OCI-M1 (cell line): ENCODE results near the gene CCDC190.
"Not testable (repeated sequence)": the region's sequence is repeated elsewhere in the genome, so short reads cannot be mapped to it uniquely, and the experiment has no call there.

Experiments
- DNase-seq: peaks from one replicate; lab custom pipeline; 2025; lab: John Stamatoyannopoulos, UW

Gene CCDC190

DNA sequence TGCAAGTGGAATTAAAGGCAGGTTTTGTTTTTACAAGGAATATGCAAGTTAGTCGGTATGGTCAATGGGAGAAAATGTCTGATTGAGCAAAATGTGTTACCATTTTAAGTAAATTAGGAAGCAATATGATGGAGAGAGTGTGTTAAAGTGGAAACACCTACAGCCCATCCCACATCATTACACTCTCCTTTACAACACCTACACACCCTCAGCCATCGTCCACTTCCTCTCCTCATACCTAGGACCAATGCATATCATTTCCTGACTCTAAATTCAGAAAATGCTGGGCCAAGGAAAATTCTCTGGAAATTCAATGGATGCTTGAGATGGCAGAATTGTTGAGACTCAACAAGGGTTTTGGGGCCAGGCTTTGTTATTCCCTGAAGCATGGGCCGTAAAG is 16.4 kb upstream of the CCDC190 start:
- no peak for DNase-seq

DNA sequence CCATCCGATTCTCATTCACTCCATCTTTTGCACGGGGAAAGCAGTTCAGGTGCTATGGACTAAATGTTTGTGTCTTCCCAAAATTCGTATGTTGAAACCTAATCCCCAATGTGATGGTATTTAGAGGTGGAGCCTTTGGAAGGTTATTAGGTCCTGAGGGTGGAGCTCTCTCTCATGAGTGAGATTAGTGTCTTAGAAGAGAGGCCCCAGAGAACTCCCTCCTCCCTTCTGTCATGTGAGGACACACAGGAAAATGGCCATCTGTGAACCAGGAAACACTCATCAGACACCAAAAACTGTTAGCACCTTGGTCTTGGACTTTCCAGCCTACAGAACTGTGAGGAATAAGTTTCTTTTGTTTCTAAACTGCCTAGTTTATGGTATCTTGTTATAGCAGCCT is 15.8 kb upstream of the CCDC190 start:
- DNase-seq = no peak

DNA sequence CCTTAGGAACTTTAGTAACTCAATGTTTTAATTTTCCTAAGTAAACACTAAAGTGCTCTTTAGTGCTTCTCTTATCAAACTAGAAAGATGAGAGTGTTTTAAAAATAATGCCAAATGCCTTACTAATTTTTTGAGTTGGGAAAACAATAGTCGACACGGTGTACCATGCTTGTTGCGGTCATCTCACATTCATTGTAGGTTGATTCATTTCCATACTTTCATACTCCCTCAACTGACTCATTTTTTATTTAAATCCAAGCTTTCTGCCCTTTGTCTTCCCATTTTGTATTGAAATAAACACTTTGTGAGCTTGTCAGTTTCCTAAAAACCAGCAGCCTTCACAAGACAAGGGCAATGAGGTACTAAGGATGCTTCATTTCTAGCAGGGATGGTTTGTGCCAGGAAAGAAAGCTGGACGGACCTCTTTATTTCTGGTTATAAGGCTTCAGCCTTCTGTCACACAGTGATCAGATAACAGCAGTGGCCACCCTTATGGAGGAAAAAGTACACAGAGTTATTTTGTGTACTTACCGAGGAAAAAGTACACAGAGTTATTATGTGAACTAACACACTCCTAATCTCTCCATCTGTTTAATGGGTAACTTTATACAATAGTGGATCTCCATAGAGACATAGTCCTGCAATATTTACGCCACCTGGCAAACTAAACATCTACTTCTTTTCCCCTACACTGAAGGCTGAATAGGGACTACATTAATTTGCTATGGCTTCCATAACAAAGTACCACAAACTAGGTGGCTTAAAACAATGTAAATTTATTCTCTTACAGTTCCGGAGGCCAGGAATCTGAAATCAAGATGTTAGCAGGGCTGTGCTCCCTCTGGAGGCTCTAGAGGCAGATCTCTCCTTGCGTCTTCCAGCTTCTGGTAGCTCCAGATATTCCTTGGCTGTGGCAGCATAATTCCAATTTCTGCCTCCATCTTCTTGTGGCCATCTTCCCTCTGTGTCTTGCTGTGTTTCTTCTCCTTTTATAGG is 13.0 kb upstream of the CCDC190 start:
- no peak for DNase-seq

DNA sequence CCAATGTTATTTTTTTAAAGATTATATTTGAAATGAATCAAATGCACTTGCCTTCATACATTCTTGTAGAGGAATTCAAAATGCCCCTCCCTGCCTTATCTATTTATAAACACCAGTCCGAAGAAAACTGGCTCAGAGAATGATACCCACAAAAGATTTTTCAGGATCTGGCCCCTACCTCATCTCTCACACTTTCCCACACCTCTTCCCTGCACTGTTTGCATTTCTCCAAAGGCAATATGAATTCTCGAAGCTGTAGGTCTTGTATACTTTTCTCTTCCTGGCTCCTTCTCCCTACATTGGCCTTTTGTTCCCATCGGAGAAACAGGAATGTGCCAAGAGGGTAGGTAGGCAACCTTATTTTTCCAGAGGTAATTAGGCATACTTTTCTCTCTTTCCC is 12.0 kb upstream of the CCDC190 start:
- no peak for DNase-seq

DNA sequence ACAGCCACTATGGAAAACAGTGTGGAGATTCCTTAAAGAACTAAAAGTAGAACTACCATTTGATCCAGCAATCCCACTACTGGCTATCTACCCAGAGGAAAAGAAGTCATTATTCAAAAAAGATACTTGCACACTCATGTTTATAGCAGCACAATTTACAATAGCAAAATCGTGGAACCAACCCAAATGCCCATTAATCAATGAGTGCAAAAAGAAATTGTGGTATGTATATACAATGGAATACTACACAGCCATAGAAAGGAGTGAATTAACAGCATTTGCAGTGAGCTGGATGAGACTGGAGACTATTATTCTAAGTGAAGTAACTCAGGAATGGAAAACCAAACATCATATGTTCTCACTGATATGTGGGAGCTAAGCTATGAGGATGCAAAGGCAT is 10.4 kb upstream of the CCDC190 start:
- not testable (repeated sequence) for DNase-seq

DNA sequence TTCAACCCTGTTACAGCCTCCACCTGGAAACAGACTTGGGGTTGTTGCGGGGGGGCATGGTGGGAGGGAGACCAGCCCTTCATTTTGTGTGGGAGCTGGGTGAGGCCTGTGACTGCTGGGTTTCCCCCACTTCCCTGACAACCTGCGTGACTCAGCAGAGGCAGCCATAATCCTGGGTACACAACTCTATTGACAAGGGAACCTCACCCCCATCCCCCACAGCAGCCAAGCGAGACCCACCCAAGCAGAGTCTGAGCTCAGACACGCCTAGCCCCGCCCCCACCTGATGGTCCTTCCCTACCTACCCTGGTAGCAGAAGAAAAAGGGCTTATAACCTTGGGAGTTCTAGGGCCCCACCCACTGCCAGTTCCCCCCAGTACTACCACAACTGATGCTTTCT is 8.0 kb upstream of the CCDC190 start:
- no peak for DNase-seq

DNA sequence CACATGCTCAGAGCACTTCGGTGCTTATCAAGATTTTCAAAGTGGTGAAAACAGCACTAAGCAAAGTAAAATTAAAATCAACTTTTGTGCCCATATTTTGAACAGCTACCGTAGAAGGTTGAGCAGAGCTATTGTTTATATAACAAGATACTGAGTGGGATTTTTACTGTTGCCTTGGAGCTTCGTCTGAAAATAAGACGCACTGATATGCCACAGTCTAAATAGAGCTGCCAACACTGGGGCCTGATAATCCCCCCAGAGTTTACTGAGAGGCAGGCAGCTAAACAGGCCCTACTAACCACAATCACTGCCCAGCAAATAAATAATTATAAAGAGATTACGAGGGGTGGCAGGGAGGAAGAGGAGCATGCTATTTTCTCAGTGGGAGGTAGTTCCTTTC is 650 bp upstream of the CCDC190 start:
- DNase-seq = no peak

DNA sequence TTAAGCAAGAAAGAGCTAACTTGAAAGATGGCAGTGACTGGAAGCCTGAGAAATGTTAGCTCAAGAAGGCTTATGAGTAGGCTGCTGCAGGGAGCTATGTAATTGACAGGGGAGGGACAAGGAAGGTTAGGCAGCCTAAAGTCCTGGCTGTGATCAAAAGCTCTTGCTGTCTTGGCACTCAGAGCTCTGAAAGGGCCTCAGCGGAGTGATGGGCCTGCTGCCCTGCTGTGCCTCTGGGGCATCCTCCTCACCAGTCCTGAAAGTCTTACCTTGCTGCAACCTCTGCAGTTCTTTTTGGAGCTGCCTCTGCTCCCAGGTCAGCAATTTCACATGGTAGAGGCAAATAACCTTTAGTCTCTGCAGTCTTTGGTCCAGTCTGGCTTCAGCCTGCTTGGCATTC is 1.8 kb downstream of the CCDC190 start:
- DNase-seq = no peak

DNA sequence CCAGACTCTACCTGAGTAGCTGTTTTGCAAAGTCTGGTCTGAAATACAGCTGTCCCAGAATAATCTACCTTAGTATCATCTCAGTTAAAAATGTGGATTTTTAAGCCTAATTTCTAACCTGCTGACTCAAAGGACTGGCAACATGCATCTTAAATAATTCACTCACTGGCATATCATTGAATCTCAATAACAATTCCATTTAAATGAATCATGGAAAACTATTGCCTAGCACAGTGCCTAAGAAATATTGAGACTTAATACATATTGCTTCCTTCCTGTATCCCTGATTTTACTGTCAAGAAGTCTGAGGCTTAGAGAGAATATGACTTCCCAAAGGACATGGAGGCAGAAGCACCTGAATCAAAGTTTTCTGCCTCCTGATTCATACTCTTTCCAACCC is 3.1 kb downstream of the CCDC190 start:
- DNase-seq = no peak

DNA sequence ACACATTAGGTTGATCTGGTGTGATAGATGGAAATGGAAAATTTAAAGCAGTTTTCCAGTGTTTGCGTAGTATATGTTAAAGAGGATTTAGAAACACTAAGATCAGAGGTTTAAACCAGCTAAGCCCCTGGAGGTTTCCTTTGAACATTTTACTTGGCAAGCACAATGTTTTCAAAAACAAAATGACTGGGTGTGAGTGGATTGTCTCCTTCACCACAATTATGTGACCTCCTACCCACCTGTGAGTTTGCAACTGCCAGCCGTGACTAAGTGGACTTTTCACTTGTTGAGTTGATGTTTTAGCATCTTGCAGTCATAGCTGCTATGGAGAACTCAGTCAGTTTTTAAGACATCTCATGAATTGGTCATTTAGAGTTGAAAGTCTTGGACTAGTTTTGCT is 4.7 kb downstream of the CCDC190 start:
- no peak for DNase-seq

DNA sequence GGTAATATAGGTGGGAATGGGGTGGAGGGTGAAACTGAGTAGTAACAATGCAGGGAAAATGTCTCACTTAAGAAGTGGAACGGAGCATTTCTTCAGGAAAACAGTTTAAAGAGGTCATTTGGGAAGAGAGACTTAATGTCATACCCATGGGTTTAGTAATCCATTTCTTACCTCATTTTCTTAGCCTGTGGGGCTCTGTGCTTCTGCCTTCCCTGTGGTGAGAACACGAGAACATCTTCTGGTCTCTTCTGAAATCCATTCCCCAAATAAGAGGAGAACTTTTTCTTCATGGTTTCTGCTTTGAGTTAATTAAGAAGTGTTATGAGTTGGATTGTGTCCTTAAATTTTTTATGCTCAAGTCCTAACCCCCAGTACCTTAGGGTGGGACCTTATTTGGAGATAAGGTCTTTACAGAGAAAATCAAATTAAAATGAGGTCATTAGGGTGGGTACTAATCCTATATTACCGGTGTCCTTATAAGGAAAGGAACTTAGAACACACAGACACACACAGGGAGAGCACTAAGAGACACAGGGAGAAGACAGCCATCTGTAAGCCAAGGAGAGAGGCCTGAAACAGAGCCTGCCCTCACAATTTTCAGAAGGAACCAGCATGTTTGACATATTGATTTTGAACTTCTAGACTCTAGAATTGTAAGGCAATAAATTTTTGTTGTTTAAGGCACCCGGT is 5.4 kb downstream of the CCDC190 start:
- DNase-seq = no peak

DNA sequence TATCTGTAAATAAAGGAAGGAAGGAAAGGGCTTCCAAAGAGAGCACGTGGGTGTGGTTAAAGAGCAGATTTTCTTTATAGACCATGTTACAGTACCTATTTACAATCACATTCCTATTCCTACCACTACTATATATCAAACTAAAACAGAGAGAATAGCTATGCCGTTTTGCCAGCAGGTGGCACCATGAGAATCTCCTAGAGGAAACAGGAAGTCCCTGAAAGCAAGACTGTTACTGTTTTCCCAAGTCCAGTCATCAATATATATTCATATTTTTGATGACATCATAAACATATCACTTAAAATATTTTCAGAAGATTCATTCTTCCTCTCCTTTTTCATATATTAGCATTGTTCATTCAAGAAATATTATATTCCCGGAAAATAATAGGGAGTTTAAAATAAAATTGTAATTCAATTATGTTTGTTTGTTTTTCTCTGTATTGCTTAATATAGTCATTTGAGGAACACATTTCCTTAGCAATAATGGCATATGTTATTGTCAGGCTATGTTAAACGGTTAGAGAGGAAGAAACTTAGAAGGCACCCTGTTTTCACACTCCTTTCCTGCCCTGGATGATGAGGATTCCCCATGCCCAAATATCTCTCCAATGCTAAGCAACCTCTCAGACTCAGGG is 6.6 kb downstream of the CCDC190 start:
- peak; percentile 89 for DNase-seq

DNA sequence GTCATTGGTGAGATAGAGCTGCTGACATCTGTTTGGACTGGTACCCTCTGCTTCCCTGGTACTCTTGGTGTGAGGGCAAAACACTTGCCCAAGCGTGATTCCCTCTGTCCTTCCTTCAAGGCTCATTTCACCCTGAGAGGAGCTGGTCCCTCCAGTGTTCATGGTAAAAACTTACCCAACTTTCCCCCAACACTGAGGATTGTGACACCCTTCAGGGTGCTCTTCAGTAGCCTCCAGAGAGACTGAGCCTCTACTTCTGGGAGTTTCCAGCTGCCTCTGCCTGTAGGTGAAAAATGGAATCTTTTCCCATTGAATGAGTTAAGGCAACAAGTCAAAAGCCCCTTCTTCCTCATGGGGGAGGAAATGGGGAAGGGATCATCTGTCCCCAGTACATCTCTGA is 9.6 kb downstream of the CCDC190 start:
- no peak for DNase-seq

DNA sequence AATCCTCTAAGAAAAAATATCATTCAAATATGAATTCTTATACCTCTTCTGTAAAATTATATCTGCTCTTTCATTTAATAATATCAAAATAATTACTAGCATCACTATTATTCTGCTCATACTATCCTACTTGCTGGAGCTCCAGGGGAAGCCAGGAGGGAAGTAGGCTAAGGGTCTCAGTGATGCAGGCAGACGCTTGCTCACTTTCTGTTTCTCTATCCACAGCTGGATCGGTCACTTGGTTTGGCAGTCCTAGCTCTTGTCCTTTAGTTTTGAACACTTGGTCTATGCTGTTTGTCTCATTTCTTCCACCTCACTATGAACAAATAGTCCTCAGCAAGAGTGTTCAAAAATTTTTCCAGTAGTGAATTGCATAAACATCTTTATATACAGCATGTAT is 11.3 kb downstream of the CCDC190 start:
- no peak for DNase-seq

DNA sequence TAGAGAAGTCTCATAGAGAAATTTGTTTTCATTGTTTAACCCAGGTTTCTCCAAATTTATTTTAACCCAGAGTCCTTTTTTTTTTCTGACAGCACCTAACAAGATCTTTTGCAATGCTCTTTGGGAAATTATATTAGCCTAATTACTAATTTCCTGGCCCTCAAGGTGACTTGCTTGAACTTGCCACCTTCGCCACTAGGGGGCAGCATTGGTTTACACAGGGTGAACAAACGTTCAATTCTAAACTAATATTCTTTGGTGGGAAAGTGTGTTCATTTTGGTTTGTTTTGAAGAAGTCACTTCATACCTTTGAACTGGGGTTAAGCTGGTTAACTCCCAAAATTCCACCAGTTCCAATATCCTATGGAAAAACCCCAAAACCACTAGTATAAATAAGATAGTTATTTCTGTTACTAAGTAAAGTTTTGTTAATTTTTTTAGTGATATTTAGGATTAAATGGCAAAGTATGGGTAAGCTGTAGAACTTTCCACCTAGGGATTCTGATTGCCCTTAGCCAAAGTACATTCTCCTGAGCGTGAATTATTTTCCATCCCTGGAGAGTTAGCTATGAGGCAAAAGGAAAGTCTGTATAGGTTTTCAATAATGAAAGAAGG is 13.0 kb downstream of the CCDC190 start:
- peak; percentile 88 for DNase-seq

DNA sequence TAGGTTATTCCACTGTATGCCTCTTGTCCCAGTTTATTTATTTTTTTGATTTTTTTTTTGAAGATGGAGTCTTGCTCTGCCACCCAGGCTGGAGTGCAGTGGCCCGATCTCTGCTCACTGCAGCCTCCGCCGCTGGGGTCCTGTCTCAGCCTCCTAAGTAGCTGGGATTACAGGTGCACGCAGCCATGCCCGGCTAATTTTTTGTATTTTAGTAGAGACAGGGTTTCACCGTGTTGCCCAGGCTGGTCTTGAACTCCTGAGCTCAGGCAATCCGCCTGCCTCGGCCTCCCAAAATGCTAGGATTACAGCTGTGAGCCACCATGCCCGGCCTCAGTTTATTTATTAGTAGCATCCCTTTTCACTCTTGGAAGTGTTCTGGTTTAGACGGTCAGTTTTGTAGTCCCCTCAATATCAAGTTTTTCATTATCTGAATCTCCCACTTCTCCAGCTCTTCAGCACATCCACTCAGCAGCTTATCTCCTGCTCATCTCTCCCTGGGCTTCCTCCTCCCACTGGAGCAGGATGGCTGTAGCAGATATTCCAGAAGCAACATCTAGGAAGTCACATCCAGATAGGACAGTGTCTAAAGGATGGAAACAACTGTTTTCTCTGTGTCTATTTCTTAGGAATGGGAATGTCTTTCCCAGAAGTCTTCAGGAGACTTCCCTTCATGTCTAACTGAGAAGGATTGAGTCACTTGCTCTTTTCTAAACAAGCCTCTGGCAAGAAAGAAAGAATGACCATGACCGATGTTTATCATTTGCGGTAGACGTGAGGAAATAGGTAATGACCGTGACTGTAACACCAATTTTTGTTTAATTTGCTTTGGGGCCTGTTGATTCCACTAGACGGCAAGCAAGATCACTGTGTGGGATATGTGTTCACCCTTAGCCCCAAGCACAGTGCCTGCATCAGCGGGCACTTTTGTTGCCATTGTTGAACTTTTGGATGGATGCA is 14.4 kb downstream of the CCDC190 start:
- no peak for DNase-seq

DNA sequence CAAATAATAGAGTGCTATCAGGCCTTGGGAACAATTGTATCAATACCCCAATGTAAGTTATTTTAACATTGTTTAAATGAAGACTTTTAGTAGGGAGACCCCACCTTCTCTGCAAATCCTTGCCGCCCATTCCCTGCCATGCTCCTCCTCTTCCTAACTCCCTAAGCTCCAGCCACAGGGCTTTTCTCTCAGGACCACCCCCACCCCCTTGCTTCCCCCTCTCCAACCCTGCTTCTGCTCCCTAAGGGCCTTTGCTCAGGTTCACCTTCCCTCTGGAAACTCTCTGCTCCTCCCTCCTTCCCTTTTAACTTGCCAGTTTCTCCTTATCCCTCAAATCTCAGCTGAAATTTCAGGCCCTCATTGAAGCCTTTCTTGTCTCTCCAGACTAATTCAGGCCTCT is 16.8 kb downstream of the CCDC190 start:
- DNase-seq = no peak

DNA sequence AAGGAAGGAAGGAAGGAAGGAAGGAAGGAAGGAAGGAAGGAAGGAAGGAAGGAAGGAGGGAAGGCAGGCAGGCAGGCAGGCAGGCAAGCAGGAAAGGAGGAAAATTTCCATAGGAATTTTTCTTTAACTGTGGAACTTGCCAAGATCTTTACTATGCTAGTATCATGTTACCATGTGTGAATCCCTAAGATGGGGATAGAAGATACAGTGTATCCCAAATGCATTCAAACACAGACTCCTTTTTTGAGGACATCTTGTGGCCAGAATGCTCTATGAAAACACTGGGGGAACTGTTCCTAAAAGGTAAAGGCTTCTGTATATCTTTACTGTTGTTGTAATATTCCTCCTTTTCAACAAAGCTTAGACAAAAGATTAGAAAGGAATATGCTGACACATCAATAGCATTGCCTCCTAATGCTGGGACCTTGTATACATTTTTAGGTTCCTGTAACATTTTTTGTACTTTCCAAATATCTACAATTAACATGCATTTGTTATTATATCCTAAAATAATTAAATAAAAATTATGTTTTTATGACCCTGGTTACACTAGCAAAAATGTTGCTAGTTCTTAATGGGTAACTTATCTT is 20.6 kb downstream of the CCDC190 start:
- no peak for DNase-seq

DNA sequence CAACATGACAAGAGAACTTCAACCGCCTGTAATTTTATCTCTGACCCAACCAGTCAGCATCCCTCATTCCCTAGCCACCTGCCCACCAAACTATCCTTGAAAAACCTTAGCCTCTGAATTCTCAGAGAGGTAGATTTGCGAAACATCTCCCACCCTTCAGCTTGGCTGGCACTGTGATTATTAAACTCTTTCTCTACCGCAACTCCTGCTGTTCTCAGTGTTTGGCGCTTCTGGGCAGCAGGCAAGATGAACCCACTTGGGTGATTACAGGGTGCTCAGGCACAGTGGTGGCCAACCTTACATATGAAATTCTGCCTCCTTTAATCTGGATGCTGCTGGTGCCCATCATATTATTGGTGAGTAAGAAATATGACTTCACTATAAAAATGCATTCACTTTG is 22.1 kb downstream of the CCDC190 start:
- DNase-seq = no peak

DNA sequence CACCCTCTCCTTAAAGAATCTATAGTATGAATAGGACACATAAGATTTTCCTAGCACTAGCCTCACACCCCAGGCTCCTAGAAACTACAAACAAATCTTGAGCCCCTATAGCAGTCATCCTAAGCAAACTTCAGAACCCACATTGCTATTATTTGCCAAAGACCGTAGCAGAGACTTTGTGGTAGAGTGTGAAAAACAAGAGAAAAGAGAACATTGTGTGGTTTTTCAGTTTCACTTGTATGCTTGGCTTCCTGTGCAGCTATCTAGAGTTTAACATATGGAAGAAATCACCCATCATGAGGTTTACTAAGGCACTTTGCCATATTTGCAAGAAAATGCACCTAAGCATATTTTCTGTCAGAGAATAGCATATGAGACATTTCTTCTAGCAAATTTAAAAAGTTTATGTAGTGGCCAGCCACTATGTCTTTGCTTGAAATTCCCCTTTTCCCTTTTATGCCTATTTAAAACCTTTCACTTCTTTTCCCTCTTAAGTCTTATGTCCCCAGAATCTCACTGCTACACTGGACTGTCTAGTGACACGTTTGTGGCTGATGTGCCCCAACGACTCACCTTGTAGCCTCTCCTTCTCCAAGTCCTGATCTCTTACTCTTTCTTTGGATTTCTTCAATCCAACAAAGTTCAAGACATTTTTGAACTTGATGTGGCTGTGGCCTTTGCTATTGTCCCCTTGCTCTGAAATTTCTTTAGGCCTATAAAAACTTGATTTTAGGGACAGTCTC is 25.6 kb downstream of the CCDC190 start:
- DNase-seq = no peak
